Fibroblast of lung (primary cell): Measurements from ENCODE around the gene CYTH1.

Experiments used
- CTCF ChIP-seq, 2 donors: IDR thresholded peaks in 1 of 2; conservative IDR thresholded peaks in 1 of 2; 1 replicate in 1 of 2; 2 replicates in 1 of 2; pipeline ENCODE4 v1.5.1; 2011 to 2012; ENCODE audit warnings: low read length in 2 of 2, control low read depth in 1 of 2, inconsistent platforms in 1 of 2, low read depth in 1 of 2, mild to moderate bottlenecking in 1 of 2
- EZH2 ChIP-seq: IDR thresholded peaks from 2 replicates; pipeline ENCODE4 v1.5.1; 2012; ENCODE audit warnings: low read length, control low read depth, mild to moderate bottlenecking; ENCODE audit errors: missing control alignments

- TF ChIP-seq CTCF (conservative IDR thresholded peaks at IDR 0.05 in 1 of 2, IDR thresholded peaks at IDR 0.05 in 1 of 2; ENCODE audit: low read depth in 1 of 2, low read length in 2 of 2) (no peak), EZH2 (no peak)
These were observed 94.1 kb downstream of the CYTH1 start for GRCh38 chr17:78687944-78688343.
